GM23338 (cell line): ENCODE measurements around the gene OLFML1. TPM values are rescaled to one million over a fixed set of nuclear protein-coding genes. Genes with fewer than 3 reads are reported as not detected.

ENCODE experiments used
- ATAC-seq: fragments of 200-7000 bp; cut with Tn5 transposase; 3 replicates; pipeline ENCODE4 v1.9.1; 2020
- DNase-seq: peaks from one replicate; pipeline ENCODE4 v3.0.0-alpha.2; 2015; ENCODE audit warnings: low spot score
- H2AFZ ChIP-seq: fragments of 200-600 bp; sonication (generic); 2 replicates; pipeline ENCODE4 v1.8.0; 2016; ENCODE audit warnings: antibody characterized with exemption, mild to moderate bottlenecking, moderate library complexity
- H3F3A ChIP-seq: fragments of 200-600 bp; sonication (generic); replicated peaks from 2 replicates; pipeline ENCODE4 v1.8.0; 2017; ENCODE audit warnings: antibody characterized with exemption, mixed run types, low read depth
- H3K27ac ChIP-seq: fragments of 200-600 bp; sonication (generic); 2 replicates; pipeline ENCODE4 v1.6.1; 2016; ENCODE audit warnings: low read depth
- H3K27me3 ChIP-seq: fragments of 200-600 bp; sonication (generic); 2 replicates; pipeline ENCODE4 v1.8.0; 2016; ENCODE audit warnings: mild to moderate bottlenecking, mixed run types, moderate library complexity; ENCODE audit not compliant: insufficient read depth
- H3K36me3 ChIP-seq: fragments of 200-600 bp; sonication (generic); 2 replicates; pipeline ENCODE4 v1.8.0; 2016; ENCODE audit warnings: mild to moderate bottlenecking; ENCODE audit not compliant: insufficient read depth
- H3K4me1 ChIP-seq: fragments of 200-600 bp; sonication (generic); 2 replicates; pipeline ENCODE4 v1.8.0; 2016; ENCODE audit warnings: mild to moderate bottlenecking, moderate library complexity; ENCODE audit not compliant: insufficient read depth
- H3K4me2 ChIP-seq: fragments of 200-600 bp; sonication (generic); 2 replicates; pipeline ENCODE4 v1.7.1; 2017; ENCODE audit warnings: mixed run types
- H3K4me3 ChIP-seq: fragments of 200-600 bp; sonication (generic); 2 replicates; pipeline ENCODE4 v1.6.1; 2016; ENCODE audit warnings: mixed run types
- H3K79me2 ChIP-seq: fragments of 200-600 bp; sonication (generic); replicated peaks from 2 replicates; pipeline ENCODE4 v1.8.0; 2017; ENCODE audit warnings: mild to moderate bottlenecking; ENCODE audit not compliant: insufficient read depth
- H3K9me2 ChIP-seq: fragments of 200-600 bp; sonication (generic); 2 replicates; pipeline ENCODE4 v1.8.0; 2017; ENCODE audit not compliant: insufficient read depth
- H4K20me1 ChIP-seq: fragments of 200-600 bp; sonication (generic); replicated peaks from 2 replicates; pipeline ENCODE4 v1.8.0; 2017; ENCODE audit warnings: mild to moderate bottlenecking; ENCODE audit not compliant: insufficient read depth
- H3K27ac Mint-ChIP-seq: 2 replicates; pipeline ENCODE4 v1.8.0; 2020; ENCODE audit warnings: inconsistent platforms, mild to moderate bottlenecking, moderate library complexity, mixed read lengths
- H3K27me3 Mint-ChIP-seq: 3 replicates; pipeline ENCODE4 v1.8.0; 2022; ENCODE audit warnings: low read depth, mild to moderate bottlenecking, moderate library complexity, mixed read lengths, inconsistent platforms; ENCODE audit not compliant: insufficient read depth, poor library complexity
- H3K36me3 Mint-ChIP-seq: 3 replicates; pipeline ENCODE4 v1.8.0; 2021; ENCODE audit warnings: low read depth, mild to moderate bottlenecking, inconsistent platforms, moderate library complexity, mixed read lengths
- H3K4me1 Mint-ChIP-seq: 3 replicates; pipeline ENCODE4 v1.8.0; 2020; ENCODE audit warnings: mild to moderate bottlenecking, inconsistent platforms, mixed read lengths
- H3K4me3 Mint-ChIP-seq: 3 replicates; pipeline ENCODE4 v1.8.0; 2021; ENCODE audit warnings: moderate library complexity, mild to moderate bottlenecking, inconsistent platforms, mixed read lengths
- H3K9me3 Mint-ChIP-seq: 3 replicates; pipeline ENCODE4 v1.8.0; 2020; ENCODE audit warnings: moderate library complexity, mild to moderate bottlenecking, inconsistent platforms, mixed read lengths
- CTCF ChIP-seq, 2 experiments: fragments of 200-600 bp in 1 of 2; sonication (generic) in 1 of 2; conservative IDR thresholded peaks; 2 replicates each; pipeline versions ENCODE4 v1.5.1 to v1.6.1; 2016 to 2017; ENCODE audit warnings: antibody characterized with exemption in 2 of 2, low read depth in 2 of 2, mild to moderate bottlenecking in 2 of 2, moderate library complexity in 1 of 2
- EZH2 ChIP-seq: fragments of 200-600 bp; sonication (generic); IDR thresholded peaks from one replicate; pipeline ENCODE4 v1.8.0; 2017; ENCODE audit warnings: antibody characterized with exemption, mild to moderate bottlenecking, low read depth; ENCODE audit not compliant: unreplicated experiment
- JUNB ChIP-seq: IDR thresholded peaks from one replicate; pipeline ENCODE4 v1.6.1; 2016; ENCODE audit warnings: antibody characterized with exemption; ENCODE audit not compliant: unreplicated experiment
- NANOG ChIP-seq: IDR thresholded peaks from 2 replicates; pipeline ENCODE4 v1.6.1; 2016; ENCODE audit warnings: antibody characterized with exemption, borderline replicate concordance
- STAT1 ChIP-seq: IDR thresholded peaks from one replicate; pipeline ENCODE4 v1.6.1; 2016; ENCODE audit warnings: antibody characterized with exemption; ENCODE audit not compliant: unreplicated experiment
- polyA plus RNA-seq: library from polyadenylated mRNA; unstranded; fragments of >200 nt; fragmentation: Nextera tagmentation; extraction: Ambion mirVana; gene quantifications from 2 replicates; pipeline ENCODE4 v1.2.1, GENCODE V29; 2016
- total RNA-seq: library from RNA; depleted of rRNA; stranded (reverse); fragments of >200 nt; shearing (Covaris generic); gene quantifications from 2 replicates; pipeline ENCODE4 v1.2.3, GENCODE V29; 2014
- TF ChIP-seq, protein P1 (sequence below): IDR thresholded peaks from 2 replicates; pipeline ENCODE4 v1.6.1; 2016; ENCODE audit warnings: antibody characterized with exemption
- TF ChIP-seq, protein P2 (sequence below): fragments of 250-450 bp; sonication (Bioruptor Pico); IDR thresholded peaks from 2 replicates; pipeline ENCODE4 v1.5.0; 2020; ENCODE audit warnings: mild to moderate bottlenecking, moderate library complexity

Gene OLFML1
- total and polyA plus RNA-seq, 2 experiments from 2014 or later = 0.21 TPM; not detected in 1

- TF ChIP-seq, protein P1, sequence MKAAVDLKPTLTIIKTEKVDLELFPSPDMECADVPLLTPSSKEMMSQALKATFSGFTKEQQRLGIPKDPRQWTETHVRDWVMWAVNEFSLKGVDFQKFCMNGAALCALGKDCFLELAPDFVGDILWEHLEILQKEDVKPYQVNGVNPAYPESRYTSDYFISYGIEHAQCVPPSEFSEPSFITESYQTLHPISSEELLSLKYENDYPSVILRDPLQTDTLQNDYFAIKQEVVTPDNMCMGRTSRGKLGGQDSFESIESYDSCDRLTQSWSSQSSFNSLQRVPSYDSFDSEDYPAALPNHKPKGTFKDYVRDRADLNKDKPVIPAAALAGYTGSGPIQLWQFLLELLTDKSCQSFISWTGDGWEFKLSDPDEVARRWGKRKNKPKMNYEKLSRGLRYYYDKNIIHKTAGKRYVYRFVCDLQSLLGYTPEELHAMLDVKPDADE = no peak
Measured at GRCh38 chr11:7500251-7500650, 14.9 kb downstream of the OLFML1 start (continued).

GRCh38 chr11:7501251-7501650 lies 15.9 kb downstream of the OLFML1 start:
- peaks cover 18% of the 10 kb centered on the region for H3K4me1 Mint-ChIP-seq
- Histone ChIP-seq H4K20me1 (no peaks in the 10 kb centered on the region), H3K79me2 (no peaks in the 10 kb centered on the region), H3K27me3 (no peaks in the 10 kb centered on the region), H3K36me3 (no peaks in the 10 kb centered on the region), H3K27ac (no peak overlapping the region), H3K9me2 (no peaks in the 10 kb centered on the region; the same call in 1 of the 2 replicates), H2AFZ (0 out of 2 replicates have a peak overlapping the region, but pooled peaks have one; percentile 28), H3K4me3 (no peak overlapping the region), H3F3A (no peaks in the 10 kb centered on the region), H3K4me2 (no peak overlapping the region), H3K4me1 (peaks cover 11% of the 10 kb centered on the region)
- no peak for TF ChIP-seq EZH2
- TF ChIP-seq STAT1 = no peak
- TF ChIP-seq NANOG = no peak
- no peak for TF ChIP-seq CTCF (conservative IDR thresholded peaks at IDR 0.05; ENCODE audit: low read depth in 2 of 2)
- TF ChIP-seq, protein P2, sequence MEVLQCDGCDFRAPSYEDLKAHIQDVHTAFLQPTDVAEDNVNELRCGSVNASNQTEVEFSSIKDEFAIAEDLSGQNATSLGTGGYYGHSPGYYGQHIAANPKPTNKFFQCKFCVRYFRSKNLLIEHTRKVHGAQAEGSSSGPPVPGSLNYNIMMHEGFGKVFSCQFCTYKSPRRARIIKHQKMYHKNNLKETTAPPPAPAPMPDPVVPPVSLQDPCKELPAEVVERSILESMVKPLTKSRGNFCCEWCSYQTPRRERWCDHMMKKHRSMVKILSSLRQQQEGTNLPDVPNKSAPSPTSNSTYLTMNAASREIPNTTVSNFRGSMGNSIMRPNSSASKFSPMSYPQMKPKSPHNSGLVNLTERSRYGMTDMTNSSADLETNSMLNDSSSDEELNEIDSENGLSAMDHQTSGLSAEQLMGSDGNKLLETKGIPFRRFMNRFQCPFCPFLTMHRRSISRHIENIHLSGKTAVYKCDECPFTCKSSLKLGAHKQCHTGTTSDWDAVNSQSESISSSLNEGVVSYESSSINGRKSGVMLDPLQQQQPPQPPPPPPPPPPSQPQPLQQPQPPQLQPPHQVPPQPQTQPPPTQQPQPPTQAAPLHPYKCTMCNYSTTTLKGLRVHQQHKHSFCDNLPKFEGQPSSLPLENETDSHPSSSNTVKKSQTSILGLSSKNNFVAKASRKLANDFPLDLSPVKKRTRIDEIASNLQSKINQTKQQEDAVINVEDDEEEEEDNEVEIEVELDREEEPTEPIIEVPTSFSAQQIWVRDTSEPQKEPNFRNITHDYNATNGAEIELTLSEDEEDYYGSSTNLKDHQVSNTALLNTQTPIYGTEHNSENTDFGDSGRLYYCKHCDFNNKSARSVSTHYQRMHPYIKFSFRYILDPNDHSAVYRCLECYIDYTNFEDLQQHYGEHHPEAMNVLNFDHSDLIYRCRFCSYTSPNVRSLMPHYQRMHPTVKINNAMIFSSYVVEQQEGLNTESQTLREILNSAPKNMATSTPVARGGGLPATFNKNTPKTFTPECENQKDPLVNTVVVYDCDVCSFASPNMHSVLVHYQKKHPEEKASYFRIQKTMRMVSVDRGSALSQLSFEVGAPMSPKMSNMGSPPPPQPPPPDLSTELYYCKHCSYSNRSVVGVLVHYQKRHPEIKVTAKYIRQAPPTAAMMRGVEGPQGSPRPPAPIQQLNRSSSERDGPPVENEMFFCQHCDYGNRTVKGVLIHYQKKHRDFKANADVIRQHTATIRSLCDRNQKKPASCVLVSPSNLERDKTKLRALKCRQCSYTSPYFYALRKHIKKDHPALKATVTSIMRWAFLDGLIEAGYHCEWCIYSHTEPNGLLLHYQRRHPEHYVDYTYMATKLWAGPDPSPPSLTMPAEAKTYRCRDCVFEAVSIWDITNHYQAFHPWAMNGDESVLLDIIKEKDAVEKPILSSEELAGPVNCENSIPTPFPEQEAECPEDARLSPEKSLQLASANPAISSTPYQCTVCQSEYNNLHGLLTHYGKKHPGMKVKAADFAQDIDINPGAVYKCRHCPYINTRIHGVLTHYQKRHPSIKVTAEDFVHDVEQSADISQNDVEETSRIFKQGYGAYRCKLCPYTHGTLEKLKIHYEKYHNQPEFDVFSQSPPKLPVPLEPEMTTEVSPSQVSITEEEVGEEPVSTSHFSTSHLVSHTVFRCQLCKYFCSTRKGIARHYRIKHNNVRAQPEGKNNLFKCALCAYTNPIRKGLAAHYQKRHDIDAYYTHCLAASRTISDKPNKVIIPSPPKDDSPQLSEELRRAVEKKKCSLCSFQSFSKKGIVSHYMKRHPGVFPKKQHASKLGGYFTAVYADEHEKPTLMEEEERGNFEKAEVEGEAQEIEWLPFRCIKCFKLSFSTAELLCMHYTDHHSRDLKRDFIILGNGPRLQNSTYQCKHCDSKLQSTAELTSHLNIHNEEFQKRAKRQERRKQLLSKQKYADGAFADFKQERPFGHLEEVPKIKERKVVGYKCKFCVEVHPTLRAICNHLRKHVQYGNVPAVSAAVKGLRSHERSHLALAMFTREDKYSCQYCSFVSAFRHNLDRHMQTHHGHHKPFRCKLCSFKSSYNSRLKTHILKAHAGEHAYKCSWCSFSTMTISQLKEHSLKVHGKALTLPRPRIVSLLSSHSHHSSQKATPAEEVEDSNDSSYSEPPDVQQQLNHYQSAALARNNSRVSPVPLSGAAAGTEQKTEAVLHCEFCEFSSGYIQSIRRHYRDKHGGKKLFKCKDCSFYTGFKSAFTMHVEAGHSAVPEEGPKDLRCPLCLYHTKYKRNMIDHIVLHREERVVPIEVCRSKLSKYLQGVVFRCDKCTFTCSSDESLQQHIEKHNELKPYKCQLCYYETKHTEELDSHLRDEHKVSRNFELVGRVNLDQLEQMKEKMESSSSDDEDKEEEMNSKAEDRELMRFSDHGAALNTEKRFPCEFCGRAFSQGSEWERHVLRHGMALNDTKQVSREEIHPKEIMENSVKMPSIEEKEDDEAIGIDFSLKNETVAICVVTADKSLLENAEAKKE = no peak
- TF ChIP-seq, protein P1 = no peak
- no peak for TF ChIP-seq JUNB
- H3K9me3 Mint-ChIP-seq = no peaks in the 10 kb centered on the region
- ATAC-seq (peak; percentile 48; the same call in 2 of the 3 replicates), DNase-seq (no peak)
- H3K27ac Mint-ChIP-seq = no peak overlapping the region
- no peaks in the 10 kb centered on the region for H3K27me3 Mint-ChIP-seq
- no peak overlapping the region for H3K4me3 Mint-ChIP-seq
- H3K36me3 Mint-ChIP-seq = no peaks in the 10 kb centered on the region
